ENCODE data around the gene GRAMD2A.

DNA sequence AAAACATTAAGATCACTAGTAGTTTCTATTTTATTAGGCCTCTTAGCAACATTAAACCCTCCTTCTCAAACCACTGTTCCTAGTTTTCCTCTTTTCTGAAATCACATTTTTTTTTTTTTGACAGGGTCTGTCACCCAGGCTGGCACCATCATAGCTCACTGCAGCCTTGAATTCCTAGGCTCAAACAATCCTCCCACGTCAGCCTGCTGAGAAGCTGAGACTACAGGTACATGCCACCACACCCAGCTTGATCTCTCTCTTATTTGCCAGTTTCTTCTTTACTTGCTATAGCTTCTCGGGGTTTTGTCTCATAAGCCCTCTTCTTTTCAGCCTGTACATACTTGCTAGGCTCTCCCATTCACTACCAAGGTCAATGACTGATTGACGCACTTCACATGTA, 51.4 kb downstream of the GRAMD2A start:
- TF ChIP-seq, protein P1, sequence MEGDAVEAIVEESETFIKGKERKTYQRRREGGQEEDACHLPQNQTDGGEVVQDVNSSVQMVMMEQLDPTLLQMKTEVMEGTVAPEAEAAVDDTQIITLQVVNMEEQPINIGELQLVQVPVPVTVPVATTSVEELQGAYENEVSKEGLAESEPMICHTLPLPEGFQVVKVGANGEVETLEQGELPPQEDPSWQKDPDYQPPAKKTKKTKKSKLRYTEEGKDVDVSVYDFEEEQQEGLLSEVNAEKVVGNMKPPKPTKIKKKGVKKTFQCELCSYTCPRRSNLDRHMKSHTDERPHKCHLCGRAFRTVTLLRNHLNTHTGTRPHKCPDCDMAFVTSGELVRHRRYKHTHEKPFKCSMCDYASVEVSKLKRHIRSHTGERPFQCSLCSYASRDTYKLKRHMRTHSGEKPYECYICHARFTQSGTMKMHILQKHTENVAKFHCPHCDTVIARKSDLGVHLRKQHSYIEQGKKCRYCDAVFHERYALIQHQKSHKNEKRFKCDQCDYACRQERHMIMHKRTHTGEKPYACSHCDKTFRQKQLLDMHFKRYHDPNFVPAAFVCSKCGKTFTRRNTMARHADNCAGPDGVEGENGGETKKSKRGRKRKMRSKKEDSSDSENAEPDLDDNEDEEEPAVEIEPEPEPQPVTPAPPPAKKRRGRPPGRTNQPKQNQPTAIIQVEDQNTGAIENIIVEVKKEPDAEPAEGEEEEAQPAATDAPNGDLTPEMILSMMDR (IDR thresholded peaks at IDR 0.05): no peak
- TF ChIP-seq POLR2A (IDR thresholded peaks at IDR 0.05): no peak
